Fibroblast of villous mesenchyme (primary cell): ENCODE data around the gene SKAP1. TPM values are rescaled to one million over a fixed set of nuclear protein-coding genes. Genes with fewer than 3 reads are reported as not detected.

Source experiments
- DNase-seq: peaks from one replicate; pipeline ENCODE4 v3.0.0-alpha.2; 2010; ENCODE audit warnings: low read depth
- H3K4me3 ChIP-seq: 2 replicates; pipeline ENCODE4 v1.5.1; 2011; ENCODE audit warnings: low read depth, mild to moderate bottlenecking, low read length
- small RNA-seq: library from RNA; depleted of rRNA; stranded (forward); fragments of <200 nt; gene quantifications from one replicate; pipeline ENCODE3, GENCODE V24; 2012
- total RNA-seq: library from RNA; depleted of rRNA; stranded (reverse); fragments of >200 nt; gene quantifications from 2 replicates; pipeline ENCODE4 v1.2.3, GENCODE V29; 2012
- TF ChIP-seq, protein P1 (sequence below): IDR thresholded peaks from 2 replicates; pipeline ENCODE4 v1.5.1; 2012; ENCODE audit warnings: low read depth, mild to moderate bottlenecking, low read length; ENCODE audit not compliant: insufficient read depth

The SKAP1 gene
- total RNA-seq, 1 donor: not detected

DNA sequence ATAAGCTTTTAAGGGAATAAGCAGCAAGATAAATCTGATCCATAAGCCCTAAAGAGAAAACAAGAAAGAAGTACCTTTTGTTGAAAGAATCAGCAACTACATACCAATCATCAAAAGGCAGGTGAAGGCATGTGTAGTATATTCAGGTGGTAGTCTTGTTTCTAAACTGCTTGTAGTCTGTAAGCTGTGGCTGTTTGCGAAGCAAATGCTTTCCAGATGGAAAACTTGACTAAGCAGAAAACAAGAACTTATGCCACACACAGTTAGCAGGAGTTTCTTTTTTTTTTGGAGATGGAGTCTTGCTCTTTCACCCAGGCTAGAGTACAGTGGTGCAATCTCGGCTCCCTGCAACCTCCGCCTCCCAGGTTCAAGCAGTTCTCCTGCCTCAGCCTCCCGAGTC is 334.4 kb downstream of the SKAP1 start:
- H3K4me3 ChIP-seq: no peak overlapping the region
- TF ChIP-seq, protein P1, sequence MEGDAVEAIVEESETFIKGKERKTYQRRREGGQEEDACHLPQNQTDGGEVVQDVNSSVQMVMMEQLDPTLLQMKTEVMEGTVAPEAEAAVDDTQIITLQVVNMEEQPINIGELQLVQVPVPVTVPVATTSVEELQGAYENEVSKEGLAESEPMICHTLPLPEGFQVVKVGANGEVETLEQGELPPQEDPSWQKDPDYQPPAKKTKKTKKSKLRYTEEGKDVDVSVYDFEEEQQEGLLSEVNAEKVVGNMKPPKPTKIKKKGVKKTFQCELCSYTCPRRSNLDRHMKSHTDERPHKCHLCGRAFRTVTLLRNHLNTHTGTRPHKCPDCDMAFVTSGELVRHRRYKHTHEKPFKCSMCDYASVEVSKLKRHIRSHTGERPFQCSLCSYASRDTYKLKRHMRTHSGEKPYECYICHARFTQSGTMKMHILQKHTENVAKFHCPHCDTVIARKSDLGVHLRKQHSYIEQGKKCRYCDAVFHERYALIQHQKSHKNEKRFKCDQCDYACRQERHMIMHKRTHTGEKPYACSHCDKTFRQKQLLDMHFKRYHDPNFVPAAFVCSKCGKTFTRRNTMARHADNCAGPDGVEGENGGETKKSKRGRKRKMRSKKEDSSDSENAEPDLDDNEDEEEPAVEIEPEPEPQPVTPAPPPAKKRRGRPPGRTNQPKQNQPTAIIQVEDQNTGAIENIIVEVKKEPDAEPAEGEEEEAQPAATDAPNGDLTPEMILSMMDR: no peak
- DNase-seq: no peak

DNA sequence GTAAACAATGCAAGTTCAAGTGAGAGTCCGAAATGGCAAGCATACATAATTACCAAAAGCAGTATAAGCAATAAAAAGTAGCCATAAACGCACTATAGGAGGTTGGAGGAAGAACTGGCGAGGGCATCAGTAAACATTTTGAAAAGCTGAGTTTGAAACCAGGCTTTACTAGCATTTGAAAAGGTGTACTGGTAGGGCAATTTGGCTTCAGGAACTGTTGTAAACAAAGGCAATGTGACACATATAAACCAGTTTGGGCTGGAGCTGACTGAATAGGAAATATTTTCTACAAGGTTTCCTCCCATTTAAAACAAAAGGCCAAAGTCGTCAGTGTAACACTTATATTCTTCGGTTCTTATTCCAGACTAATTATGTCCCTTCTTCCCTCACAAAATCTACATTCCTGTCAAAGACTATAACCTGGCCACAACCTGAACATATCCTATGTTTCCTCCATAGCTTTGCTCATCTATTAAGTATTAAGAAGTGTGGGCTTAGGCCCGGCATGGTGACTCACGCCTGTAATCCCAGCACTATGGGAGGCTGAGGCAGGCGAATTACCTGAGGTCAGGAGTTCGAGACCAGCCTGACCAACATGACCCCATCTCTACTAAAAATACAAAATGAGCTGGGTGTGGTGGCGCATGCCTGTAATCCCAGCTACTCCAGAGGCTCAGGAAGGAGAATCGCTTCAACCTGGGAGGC is 336.5 kb downstream of the SKAP1 start:
- H3K4me3 ChIP-seq: no peak overlapping the region
- DNase-seq: no peak
- TF ChIP-seq, protein P1: no peak

DNA sequence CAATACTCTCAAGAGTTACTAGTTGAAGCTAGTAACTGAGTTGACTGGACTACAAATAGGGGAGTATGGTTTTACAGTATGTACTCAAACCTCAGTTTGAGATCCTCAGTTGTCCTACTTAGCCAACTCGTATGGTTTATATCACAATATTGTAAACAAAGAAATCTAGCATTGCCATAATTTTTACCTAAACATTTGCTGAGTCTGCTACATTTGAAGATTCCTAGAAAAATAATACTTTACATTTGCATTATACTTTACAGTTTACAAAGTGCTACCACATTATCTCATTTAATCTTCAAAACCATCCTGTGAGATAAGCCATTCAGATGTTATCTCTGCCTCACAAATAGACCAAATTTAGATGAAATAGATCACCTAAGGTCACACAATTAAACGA is 345.1 kb downstream of the SKAP1 start:
- no peak overlapping the region for H3K4me3 ChIP-seq

More for the DNA sequence above, 345.1 kb downstream of the SKAP1 start:
- no peak for DNase-seq
- TF ChIP-seq, protein P1: no peak

Small RNAs within 50 kb of the gene (small RNA-seq; reads per million reads assigned to genes)
- not detected for gene MIR1203
- gene RF00012: 0.28 reads per million
- gene RF00019: not detected
- gene RNU6-1152P: not detected
- gene RNU6-1201P: not detected

Other genes starting within 250 kb of the SKAP1 start
- not detected in 2 replicates for gene HOXB1, start 100.8 kb upstream of the SKAP1 start, total RNA-seq
- gene HOXB2, start 114.9 kb upstream of the SKAP1 start, total RNA-seq: 4.3 and 4.5 TPM in 2 replicates
- gene HOXB4, start 148.1 kb upstream of the SKAP1 start, total RNA-seq: 1.7 and 1.9 TPM in 2 replicates
- gene HOXB3, start 160.0 kb upstream of the SKAP1 start, total RNA-seq: 4.3 and 7.1 TPM in 2 replicates
- 0.32 and 0.43 TPM in 2 replicates for gene HOXB5, start 163.6 kb upstream of the SKAP1 start, total RNA-seq
- 1.3 and 1.6 TPM in 2 replicates for gene HOXB6, start 174.8 kb upstream of the SKAP1 start, total RNA-seq
- gene HOXB7, start 180.8 kb upstream of the SKAP1 start, total RNA-seq: 1.7 and 2.6 TPM in 2 replicates
- gene HOXB8, start 185.1 kb upstream of the SKAP1 start, total RNA-seq: not detected in 2 replicates
- not detected in 2 replicates for gene HOXB9, start 196.1 kb upstream of the SKAP1 start, total RNA-seq